ENCODE results near the gene ATP8A1. TPM values are rescaled to one million over a fixed set of nuclear protein-coding genes. Genes with fewer than 3 reads are reported as not detected.

Gene ATP8A1
- total RNA-seq, 2 donors from 2014 or later: 15.2 to 24.7 TPM

DNA sequence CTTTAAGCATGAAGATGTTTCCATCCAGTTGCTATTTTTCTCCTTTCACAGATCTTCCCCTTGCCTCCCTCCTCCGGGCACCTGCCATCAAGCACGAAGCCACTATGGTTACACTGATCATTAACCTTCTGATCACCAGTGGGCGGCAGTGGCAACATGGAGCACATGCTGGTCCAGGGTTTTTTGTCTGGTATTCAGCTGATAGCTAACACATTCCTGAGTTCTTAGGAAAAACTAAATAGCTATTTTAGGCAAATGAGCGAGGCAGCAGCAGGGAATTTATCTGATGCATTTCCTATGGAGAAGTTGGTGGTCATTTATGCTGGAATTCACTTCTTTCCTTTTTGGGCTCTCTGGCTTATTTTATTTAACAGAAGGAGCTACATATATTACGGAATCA is 236.8 kb downstream of the ATP8A1 start:
- ATAC-seq (ENCODE audit: insufficient number of reproducible peaks, low FRiP score, low read depth) (no peak), DNase-seq (ENCODE audit: low spot score) (no peak)
- no peaks in the 10 kb centered on the region for H3K9me3 ChIP-seq
- H3K27me3 ChIP-seq (replicated peaks; ENCODE audit: insufficient read depth): no peaks in the 10 kb centered on the region
- no peaks in the 10 kb centered on the region for H3K4me1 ChIP-seq (ENCODE audit: control insufficient read depth in 1 of 2, low read depth in 2 of 2)
- peaks cover 3% of the 10 kb centered on the region for H3K36me3 ChIP-seq
- no peak overlapping the region for H3K4me3 ChIP-seq
- TF ChIP-seq, protein P1, sequence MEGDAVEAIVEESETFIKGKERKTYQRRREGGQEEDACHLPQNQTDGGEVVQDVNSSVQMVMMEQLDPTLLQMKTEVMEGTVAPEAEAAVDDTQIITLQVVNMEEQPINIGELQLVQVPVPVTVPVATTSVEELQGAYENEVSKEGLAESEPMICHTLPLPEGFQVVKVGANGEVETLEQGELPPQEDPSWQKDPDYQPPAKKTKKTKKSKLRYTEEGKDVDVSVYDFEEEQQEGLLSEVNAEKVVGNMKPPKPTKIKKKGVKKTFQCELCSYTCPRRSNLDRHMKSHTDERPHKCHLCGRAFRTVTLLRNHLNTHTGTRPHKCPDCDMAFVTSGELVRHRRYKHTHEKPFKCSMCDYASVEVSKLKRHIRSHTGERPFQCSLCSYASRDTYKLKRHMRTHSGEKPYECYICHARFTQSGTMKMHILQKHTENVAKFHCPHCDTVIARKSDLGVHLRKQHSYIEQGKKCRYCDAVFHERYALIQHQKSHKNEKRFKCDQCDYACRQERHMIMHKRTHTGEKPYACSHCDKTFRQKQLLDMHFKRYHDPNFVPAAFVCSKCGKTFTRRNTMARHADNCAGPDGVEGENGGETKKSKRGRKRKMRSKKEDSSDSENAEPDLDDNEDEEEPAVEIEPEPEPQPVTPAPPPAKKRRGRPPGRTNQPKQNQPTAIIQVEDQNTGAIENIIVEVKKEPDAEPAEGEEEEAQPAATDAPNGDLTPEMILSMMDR (IDR thresholded peaks at IDR 0.05): no peak
- no peak overlapping the region for H3K27ac ChIP-seq

DNA sequence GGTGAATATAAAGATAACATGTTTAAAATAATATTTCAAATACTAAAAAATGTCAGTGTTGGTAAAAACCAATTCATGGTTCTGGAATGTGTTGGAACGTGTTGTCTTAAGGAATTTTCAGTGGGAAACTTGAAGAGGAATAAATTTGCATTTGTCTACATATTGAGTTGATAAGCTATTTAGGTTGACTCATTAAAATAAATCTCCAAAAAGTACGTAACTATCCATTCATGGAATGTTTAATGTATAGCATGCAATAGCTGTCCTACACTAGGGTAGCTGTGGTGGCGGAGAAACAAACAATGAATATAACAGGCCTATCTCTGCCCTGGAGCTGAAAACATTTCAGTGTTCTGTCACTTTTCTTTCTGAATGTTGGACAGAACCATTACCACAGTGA is 239.4 kb downstream of the ATP8A1 start:
- Histone ChIP-seq H3K36me3 (peaks cover 3% of the 10 kb centered on the region), H3K27me3 (replicated peaks; ENCODE audit: insufficient read depth) (no peaks in the 10 kb centered on the region), H3K27ac (no peak overlapping the region), H3K9me3 (no peaks in the 10 kb centered on the region), H3K4me1 (ENCODE audit: control insufficient read depth in 1 of 2, low read depth in 2 of 2) (peaks cover 4 to 7% of the 10 kb centered on the region in 2 donors), H3K4me3 (no peak overlapping the region)
- TF ChIP-seq, protein P1 (IDR thresholded peaks at IDR 0.05): no peak
- no peak for DNase-seq (ENCODE audit: low spot score)
- no peak for ATAC-seq (ENCODE audit: insufficient number of reproducible peaks, low FRiP score, low read depth)

DNA sequence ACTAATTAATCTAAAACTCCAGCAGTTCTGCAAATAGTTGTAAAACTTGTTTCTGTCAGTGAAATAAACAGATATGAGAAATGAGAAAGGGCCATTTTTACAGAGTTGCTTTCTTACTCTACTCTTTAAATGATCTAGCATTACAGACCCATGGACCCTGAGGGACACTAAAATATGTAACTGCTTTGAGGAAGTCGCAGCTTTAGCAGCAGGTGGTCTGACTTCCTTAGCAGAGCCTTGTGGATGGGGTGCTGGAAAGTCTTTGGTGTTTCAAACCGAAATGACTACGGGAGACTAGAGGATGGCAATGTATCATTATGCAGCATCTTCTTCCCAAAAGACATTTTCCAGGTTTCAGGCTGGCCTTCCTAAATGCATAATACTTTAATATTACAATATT is 240.9 kb downstream of the ATP8A1 start:
- no peaks in the 10 kb centered on the region for H3K9me3 ChIP-seq
- TF ChIP-seq, protein P1 (IDR thresholded peaks at IDR 0.05): no peak
- no peak for ATAC-seq (ENCODE audit: insufficient number of reproducible peaks, low FRiP score, low read depth)
- no peak overlapping the region for H3K4me3 ChIP-seq
- peaks cover 3% of the 10 kb centered on the region for H3K36me3 ChIP-seq
- DNase-seq (ENCODE audit: low spot score): no peak
- H3K27me3 ChIP-seq (replicated peaks; ENCODE audit: insufficient read depth): no peaks in the 10 kb centered on the region
- H3K4me1 ChIP-seq (ENCODE audit: control insufficient read depth in 1 of 2, low read depth in 2 of 2): peaks cover 5 to 15% of the 10 kb centered on the region in 2 donors
- H3K27ac ChIP-seq: no peak overlapping the region

DNA sequence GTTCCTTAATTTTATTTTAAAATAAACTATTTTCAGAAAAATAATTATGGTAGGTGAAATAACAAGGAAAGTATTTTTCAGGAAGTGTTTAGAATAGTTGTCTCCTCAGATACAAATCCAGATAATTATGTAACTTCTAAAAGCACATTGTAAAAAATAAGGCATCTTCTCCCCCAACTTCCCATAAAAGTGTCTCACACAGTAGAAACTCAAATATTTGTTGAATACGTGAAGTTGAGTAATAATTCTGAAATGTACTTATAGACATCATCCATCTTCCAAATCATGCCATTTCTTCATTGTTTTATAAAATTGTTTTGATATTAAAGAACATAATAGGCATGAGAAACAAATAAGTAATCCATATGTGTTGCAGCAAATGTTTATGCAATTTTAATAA is 241.6 kb downstream of the ATP8A1 start:
- Histone ChIP-seq H3K4me1 (ENCODE audit: control insufficient read depth in 1 of 2, low read depth in 2 of 2) (peaks cover 5 to 15% of the 10 kb centered on the region in 2 donors), H3K9me3 (no peaks in the 10 kb centered on the region), H3K36me3 (peaks cover 2% of the 10 kb centered on the region), H3K4me3 (no peak overlapping the region), H3K27ac (no peak overlapping the region), H3K27me3 (replicated peaks; ENCODE audit: insufficient read depth) (no peaks in the 10 kb centered on the region)
- ATAC-seq (ENCODE audit: insufficient number of reproducible peaks, low FRiP score, low read depth) (no peak), DNase-seq (ENCODE audit: low spot score) (no peak)
- TF ChIP-seq, protein P1 (IDR thresholded peaks at IDR 0.05): no peak

DNA sequence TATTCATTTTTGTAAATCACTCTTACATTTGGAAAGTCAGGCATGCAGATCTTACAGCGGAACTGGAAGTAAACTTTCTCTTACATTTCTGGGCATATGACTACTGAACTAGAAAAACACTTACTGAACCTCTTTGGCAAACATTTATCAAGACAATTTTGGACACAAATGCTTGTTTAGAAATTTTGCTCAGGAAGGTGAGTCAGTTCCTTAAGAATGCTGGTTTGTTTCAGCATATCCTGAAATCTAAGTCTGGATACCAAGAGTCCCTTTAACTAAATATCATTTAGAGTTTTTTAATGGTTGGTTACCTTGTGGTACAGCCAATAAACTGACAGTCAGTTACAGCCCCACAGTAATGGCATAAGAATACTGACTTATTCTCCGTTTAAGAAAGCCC is 244.7 kb downstream of the ATP8A1 start:
- TF ChIP-seq, protein P1 (IDR thresholded peaks at IDR 0.05): no peak
- Histone ChIP-seq H3K4me1 (ENCODE audit: control insufficient read depth in 1 of 2, low read depth in 2 of 2) (peaks cover 5 to 15% of the 10 kb centered on the region in 2 donors), H3K27me3 (replicated peaks; ENCODE audit: insufficient read depth) (no peaks in the 10 kb centered on the region), H3K9me3 (no peaks in the 10 kb centered on the region), H3K4me3 (peak overlapping the region; percentile 34), H3K36me3 (no peaks in the 10 kb centered on the region), H3K27ac (peak overlapping the region; percentile 6 to 54)
- no peak for DNase-seq (ENCODE audit: low spot score)
- peak; percentile 69 for ATAC-seq (ENCODE audit: insufficient number of reproducible peaks, low FRiP score, low read depth)

All from thoracic aorta (tissue), 2 donors.